HEK293 (cell line): Measurements from ENCODE around the gene KRIT1.

Experiments
- CTCF ChIP-seq: fragments of 450-650 bp; formaldehyde crosslinking; IDR thresholded peaks from 2 replicates; pipeline ENCODE4 v1.5.1; 2016; ENCODE audit warnings: missing biosample characterization, missing genetic modification characterization
- GLI4 ChIP-seq: fragments of 450-650 bp; formaldehyde crosslinking; IDR thresholded peaks from 2 replicates; pipeline ENCODE4 v1.5.1; 2016; ENCODE audit warnings: missing biosample characterization, missing genetic modification characterization
- TCF7L2 ChIP-seq: IDR thresholded peaks from 2 replicates; pipeline ENCODE4 v1.6.1; 2011; ENCODE audit warnings: low read depth, mild to moderate bottlenecking, inconsistent platforms, low read length, moderate library complexity, borderline replicate concordance
- ZBTB11 ChIP-seq: fragments of 450-650 bp; formaldehyde crosslinking; conservative IDR thresholded peaks from 2 replicates; pipeline ENCODE4 v1.5.1; 2016; ENCODE audit warnings: low read depth, missing biosample characterization, missing genetic modification characterization
- ZBTB26 ChIP-seq: fragments of 450-650 bp; formaldehyde crosslinking; optimal IDR thresholded peaks from 2 replicates; pipeline ENCODE3; 2016; ENCODE audit warnings: missing biosample characterization, mild to moderate bottlenecking, missing genetic modification characterization
- ZBTB8A ChIP-seq: fragments of 450-650 bp; formaldehyde crosslinking; IDR thresholded peaks from 2 replicates; pipeline ENCODE4 v1.5.1; 2016; ENCODE audit warnings: missing biosample characterization, missing genetic modification characterization
- ZNF114 ChIP-seq: fragments of 450-650 bp; formaldehyde crosslinking; IDR thresholded peaks from 2 replicates; pipeline ENCODE4 v1.5.0; 2017; ENCODE audit warnings: missing biosample characterization, missing genetic modification characterization
- ZNF274 ChIP-seq, 2 experiments: fragments of 200-500 bp in 1 of 2; fragments of 450-650 bp in 1 of 2; sonication (Bioruptor generic) in 1 of 2; formaldehyde crosslinking in 1 of 2; IDR thresholded peaks; 2 replicates each; pipeline versions ENCODE4 v1.5.1 to v1.6.1; 2014 to 2016; ENCODE audit warnings: borderline replicate concordance in 1 of 2, inconsistent platforms in 1 of 2, low read length in 1 of 2, missing biosample characterization in 1 of 2, missing genetic modification characterization in 1 of 2
- ZNF302 ChIP-seq: fragments of 450-650 bp; formaldehyde crosslinking; IDR thresholded peaks from 2 replicates; pipeline ENCODE4 v1.5.1; 2016; ENCODE audit warnings: missing biosample characterization, missing genetic modification characterization, low read depth
- ZNF776 ChIP-seq: fragments of 450-650 bp; formaldehyde crosslinking; IDR thresholded peaks from 2 replicates; pipeline ENCODE4 v1.5.0; 2017; ENCODE audit warnings: missing biosample characterization, missing genetic modification characterization, borderline replicate concordance

GRCh38 chr7:92200791-92201190 lies 44.9 kb downstream of the KRIT1 start:
- TF ChIP-seq ZNF114 (no peak), ZNF302 (tag by site-specific recombination) (no peak), ZNF274 (IDR thresholded peaks at IDR 0.05; ENCODE audit: low read length) (no peak), ZNF274 (tag by site-specific recombination; IDR thresholded peaks at IDR 0.05; ENCODE audit: borderline replicate concordance) (no peak), CTCF (no peak), GLI4 (no peak), ZBTB11 (tag by site-specific recombination) (no peak), ZBTB26 (tag by site-specific recombination) (no peak), TCF7L2 (no peak), ZNF776 (tag by site-specific recombination) (no peak), ZBTB8A (tag by site-specific recombination) (no peak)
